Epithelial cell of esophagus (primary cell): Measurements from ENCODE around the gene CHRD.

Source experiments
- DNase-seq: peaks from one replicate; pipeline ENCODE4 v3.0.0; 2010; ENCODE audit warnings: low read depth
- H3K4me3 ChIP-seq: 2 replicates; pipeline ENCODE4 v1.5.1; 2011; ENCODE audit warnings: mild to moderate bottlenecking, low read length, control low read depth
- CTCF ChIP-seq: IDR thresholded peaks from 2 replicates; pipeline ENCODE4 v1.5.1; 2011; ENCODE audit warnings: low read depth, mild to moderate bottlenecking, low read length, control low read depth, inconsistent platforms; ENCODE audit not compliant: insufficient read depth; ENCODE audit errors: missing control alignments

Gene CHRD

GRCh38 chr3:184341925-184342324, 37.9 kb upstream of the CHRD start:
- peak; percentile 90 for DNase-seq
- H3K4me3 ChIP-seq: no peak overlapping the region
- no peak for TF ChIP-seq CTCF

GRCh38 chr3:184343200-184343876, 36.5 kb upstream of the CHRD start:
- H3K4me3 ChIP-seq: no peak overlapping the region
- no peak for DNase-seq
- TF ChIP-seq CTCF: no peak

DNA sequence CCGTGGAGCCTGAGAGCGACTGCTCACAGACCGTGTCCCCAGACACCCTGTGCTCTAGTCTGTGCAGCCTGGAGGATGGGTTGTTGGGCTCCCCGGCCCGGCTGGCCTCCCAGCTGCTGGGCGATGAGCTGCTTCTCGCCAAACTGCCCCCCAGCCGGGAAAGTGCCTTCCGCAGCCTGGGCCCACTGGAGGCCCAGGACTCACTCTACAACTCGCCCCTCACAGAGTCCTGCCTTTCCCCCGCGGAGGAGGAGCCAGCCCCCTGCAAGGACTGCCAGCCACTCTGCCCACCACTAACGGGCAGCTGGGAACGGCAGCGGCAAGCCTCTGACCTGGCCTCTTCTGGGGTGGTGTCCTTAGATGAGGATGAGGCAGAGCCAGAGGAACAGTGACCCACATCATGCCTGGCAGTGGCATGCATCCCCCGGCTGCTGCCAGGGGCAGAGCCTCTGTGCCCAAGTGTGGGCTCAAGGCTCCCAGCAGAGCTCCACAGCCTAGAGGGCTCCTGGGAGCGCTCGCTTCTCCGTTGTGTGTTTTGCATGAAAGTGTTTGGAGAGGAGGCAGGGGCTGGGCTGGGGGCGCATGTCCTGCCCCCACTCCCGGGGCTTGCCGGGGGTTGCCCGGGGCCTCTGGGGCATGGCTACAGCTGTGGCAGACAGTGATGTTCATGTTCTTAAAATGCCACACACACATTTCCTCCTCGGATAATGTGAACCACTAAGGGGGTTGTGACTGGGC, 35.1 kb upstream of the CHRD start:
- no peak for DNase-seq
- H3K4me3 ChIP-seq: no peak overlapping the region
- no peak for TF ChIP-seq CTCF

DNA sequence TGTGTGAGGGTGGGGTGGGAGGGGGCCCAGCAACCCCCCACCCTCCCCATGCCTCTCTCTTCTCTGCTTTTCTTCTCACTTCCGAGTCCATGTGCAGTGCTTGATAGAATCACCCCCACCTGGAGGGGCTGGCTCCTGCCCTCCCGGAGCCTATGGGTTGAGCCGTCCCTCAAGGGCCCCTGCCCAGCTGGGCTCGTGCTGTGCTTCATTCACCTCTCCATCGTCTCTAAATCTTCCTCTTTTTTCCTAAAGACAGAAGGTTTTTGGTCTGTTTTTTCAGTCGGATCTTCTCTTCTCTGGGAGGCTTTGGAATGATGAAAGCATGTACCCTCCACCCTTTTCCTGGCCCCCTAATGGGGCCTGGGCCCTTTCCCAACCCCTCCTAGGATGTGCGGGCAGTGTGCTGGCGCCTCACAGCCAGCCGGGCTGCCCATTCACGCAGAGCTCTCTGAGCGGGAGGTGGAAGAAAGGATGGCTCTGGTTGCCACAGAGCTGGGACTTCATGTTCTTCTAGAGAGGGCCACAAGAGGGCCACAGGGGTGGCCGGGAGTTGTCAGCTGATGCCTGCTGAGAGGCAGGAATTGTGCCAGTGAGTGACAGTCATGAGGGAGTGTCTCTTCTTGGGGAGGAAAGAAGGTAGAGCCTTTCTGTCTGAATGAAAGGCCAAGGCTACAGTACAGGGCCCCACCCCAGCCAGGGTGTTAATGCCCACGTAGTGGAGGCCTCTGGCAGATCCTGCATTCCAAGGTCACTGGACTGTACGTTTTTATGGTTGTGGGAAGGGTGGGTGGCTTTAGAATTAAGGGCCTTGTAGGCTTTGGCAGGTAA, 34.3 kb upstream of the CHRD start:
- DNase-seq: peak; percentile 79
- TF ChIP-seq CTCF: peak; percentile 73
- H3K4me3 ChIP-seq: no peak overlapping the region

GRCh38 chr3:184346480-184347190, 33.2 kb upstream of the CHRD start:
- no peak overlapping the region for H3K4me3 ChIP-seq
- TF ChIP-seq CTCF: no peak
- DNase-seq: no peak

GRCh38 chr3:184347321-184348056, 32.4 kb upstream of the CHRD start:
- no peak for DNase-seq
- no peak for TF ChIP-seq CTCF
- no peak overlapping the region for H3K4me3 ChIP-seq
